DMS 273 (cell line): Measurements from ENCODE around the gene COX4I1.
"Not testable (repeated sequence)": the region's sequence is repeated elsewhere in the genome, so short reads cannot be mapped to it uniquely, and the experiment has no call there.

ENCODE experiments used
- DNase-seq: peaks from one replicate; lab custom pipeline; 2025; ENCODE audit not compliant: unreplicated experiment; lab: John Stamatoyannopoulos, UW

The COX4I1 gene

DNA sequence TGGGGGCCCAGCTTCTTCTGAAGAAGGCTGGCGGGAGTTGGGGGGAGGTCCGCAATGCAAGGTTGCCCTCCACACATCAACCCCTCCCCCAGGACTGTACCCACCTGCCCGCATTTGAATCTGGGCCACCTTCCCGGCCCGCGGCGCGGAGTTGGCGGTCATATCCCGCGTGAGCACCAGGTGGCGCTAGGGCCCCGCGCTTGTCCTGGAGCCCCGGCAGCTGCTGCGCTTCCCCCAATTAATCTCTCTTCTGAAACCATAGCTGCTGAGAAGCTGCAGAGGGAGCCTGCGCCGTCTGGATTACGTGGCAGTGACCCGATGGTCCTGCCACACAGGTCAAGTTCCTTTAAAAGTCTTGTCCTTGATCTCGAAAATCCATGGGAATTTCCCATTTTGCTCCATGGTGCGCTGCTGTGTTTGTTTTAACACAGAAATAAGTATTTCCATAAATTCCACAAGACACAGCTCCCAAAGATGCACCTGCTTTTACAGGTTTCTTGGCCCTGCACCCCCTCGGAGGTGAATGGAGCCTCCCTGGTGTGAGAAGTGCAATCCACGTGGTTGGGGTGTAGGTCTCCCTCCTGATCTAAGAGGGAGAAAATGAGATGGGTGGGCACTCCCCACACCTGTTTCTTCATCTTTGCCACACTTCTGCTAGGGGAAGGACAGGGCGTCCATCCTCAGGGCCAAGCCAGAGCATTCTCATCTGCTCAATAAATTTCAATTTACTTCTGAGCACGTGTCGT lies 22.1 kb downstream of the COX4I1 start:
- peak; percentile 89 for DNase-seq

DNA sequence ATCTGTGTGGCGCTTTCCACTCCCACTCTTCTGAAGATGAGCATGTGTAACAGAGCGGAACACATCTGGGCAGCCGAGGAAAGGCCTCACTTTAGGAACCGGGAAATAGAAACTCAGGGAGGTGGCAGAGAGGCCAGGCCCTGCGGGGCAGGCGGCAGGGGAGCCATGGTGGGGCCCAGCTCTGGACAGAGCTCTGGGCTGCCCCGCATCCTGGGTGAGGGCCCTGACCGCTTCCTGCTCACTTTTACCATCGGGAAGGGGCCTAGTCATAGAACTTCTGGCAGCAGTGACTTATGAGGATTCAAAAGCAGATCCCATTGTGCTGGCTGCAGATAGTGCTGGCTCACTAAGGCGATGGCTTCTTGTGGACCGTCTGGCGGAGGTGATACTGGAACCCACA lies 22.6 kb downstream of the COX4I1 start:
- DNase-seq: no peak

DNA sequence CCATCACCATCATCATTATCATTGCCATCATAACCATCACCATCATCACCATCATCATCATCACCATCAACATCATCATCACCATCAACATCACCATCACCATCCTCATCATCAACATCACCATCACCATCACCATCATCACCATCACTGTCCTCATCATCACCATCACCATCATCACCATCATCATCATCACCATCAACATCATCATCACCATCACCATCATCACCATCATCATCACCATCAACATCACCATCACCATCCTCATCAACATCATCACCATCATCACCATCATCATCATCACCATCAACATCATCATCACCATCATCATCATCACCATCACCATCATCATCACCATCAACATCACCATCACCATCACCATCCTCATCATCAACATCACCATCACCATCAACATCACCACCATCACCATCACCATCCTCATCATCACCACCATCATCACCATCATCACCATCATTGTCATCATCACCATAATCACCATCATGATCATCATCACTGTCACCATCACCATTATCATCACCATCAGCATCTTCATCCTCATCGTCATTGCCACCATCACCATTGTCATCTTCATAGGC lies 23.9 kb downstream of the COX4I1 start:
- no peak for DNase-seq

DNA sequence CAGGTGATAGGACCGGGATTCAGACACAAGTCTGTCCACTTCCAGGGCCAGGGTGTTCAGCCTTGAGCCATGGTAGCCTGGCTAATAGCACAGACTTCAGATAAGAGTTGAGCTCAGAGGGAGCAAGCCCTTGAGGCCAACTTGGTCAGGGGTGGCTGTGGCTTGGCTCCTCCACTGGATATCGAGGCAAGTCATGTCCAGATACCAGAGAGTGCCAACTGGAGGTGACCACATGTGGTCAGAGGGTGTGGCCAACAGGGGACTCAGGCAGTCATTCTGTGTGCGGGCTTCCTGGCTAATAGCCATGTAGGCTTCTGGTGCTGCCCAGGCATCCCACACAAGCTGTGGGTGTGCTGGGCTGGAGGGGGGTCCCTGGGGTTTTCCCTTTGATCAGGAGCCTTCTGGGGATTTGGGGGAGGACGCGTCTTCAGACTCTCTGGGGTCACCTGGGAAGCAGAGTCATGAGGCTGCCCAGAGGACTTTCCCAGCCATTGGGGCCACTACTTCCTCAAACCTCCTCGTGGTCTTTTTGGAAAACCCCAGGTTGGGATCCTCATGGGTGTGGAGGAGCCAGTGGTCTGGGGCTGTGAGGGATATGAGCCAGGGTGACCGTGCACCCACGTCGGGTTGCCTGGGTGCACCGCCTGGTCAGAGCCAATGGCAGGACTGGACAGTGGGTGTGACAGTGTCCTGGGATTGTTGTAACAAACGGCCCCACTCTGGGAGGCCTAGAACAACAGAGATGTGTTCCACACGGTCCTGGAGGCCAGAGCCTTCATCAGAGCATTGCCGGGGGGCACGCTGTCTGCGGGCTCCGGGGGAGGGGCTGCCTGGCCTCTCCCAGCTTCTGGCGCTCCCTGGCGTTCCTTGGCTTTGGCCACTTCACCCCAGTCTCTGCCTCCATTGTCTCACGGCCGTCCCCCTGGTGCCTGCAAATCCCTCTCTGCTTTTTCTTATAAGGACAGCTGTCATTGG lies 25.0 kb downstream of the COX4I1 start:
- no peak for DNase-seq

DNA sequence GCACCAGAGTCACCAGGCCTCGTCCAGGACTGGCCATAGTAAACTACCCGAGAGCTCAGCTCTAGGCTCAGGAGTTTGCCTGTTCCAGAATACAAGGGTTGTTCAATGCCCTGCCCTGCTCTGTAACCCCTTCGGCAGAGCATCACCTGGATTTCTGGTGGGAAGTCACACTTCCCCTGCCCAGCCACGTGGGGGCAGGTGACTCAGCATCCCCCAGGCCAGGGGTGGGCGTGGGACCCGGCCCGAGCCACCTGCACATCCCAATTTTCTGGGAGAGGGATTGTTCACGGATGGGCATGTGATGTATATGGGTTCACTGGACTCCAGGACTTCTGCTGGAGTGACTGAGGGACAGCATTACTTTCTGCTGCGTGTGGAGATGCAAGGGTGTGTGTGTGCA lies 25.8 kb downstream of the COX4I1 start:
- peak; percentile 29 for DNase-seq

DNA sequence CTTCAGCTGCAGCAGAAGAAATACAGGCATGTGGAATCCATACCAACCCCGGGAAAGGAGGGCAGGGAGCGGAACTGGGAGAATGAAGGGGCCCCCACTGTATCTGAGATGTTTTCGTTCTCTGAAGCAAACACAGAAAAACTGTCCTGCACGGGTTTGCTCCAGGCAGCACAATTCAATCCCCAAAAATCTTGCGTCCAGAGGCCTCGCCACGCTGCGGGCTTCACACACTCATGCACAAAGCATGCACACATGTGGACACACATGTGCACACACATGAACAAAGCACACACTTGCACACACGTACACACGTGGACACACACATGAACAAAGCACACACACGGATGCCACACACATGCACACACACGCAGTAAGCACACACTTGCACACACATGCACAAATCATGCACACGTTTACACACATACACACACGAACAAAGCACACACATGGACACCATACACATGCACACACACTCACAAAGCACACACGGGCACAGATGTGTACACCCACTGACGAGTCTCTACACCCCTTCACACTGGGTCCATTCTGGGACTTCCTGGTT lies 27.3 kb downstream of the COX4I1 start:
- no peak for DNase-seq

DNA sequence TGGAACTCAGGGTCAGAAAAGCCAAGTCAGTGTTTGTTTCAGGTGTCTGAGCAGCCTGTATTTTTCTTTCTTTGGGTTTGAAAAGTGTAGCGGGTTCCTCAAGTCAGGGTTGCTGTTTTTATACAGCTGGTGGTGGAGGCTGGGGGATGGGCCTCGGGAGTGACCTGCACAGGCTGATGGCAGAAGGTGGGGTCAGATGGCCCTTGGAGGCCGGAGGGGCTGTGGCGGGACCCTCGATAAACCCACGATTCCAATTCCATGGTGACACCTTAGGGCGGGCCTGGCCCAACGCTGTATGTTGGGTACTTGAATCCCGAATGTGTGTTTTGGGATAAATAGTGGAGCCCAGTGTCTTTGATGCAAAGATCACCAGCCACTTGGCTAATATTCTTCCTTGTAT lies 28.7 kb downstream of the COX4I1 start:
- DNase-seq: no peak

DNA sequence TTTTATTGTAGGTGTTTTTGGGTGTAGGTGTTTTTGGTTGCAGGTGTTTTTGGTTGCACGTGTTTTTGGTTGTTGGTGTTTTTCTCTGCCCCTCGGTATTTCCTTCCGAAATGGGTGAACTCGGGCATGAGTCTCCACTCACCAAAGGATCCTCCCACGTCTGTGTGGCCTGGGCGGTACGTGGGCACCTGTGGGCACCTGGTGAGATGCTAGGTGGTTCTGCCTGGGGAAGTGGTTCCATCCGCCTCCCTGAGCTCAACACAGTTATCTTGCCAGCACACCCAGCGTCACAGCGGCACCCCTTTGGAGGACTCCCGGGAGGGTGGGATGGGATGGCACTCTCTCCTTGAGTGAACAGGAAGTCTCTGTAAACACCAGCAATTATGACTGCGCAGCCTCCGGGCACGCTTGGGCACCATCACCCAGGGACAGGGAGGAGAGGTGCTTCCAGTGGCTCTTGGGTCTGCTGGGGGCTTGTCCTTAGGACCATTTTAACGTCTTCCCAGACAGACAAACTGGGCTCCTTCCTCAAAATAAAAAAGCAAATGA lies 29.8 kb downstream of the COX4I1 start:
- DNase-seq: no peak

DNA sequence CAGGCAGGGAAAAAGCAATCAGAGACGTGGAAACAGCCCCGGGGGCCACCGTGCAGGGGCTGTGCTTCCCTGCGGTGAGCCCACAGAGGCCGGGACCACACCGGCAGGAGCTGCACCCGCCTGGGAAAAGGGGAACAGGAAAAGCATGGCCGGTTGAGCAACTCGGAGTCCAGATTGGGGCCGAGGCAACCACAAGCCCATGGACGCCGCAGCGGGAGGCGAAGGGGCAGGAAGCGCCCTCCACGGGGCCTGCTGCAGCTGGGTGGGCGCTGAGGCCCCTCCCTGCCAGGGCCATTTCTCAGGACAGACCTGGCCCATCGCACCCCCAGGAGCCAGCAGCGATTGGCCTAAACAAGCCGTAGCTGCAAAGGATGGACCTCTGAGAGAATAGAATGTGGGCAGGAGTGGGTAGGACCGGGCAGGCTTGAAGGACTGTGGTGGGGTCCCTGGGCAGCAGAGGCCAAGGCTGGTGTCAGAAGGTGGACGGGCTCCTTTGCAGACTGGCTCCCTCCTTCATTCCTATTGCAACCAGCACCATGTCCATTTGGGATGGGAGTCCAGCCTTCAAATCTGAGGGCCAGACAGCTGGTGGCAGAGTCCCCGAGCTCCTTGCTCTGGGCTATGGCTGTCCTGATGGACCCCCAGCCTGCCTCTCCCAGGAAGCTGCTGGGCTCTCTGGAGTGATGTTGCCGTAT lies 30.4 kb downstream of the COX4I1 start:
- no peak for DNase-seq

DNA sequence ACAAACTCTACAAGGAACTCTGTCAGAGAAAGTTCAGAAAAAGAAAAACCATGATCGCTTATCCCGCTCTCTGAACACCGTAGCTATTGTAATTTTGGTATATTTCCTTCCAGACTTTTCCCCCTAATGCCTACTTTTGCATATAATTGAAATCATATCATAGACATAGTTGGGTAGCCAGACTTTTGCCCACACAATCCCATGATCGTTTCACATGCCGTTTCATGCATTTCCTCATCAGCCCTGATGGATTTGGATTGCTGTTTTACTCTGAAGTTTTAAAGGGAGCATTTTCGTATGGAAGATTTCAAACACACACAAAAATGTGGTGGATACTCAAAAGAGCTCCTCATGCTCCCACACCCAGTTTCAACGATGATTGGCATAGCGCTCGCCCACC lies 31.3 kb downstream of the COX4I1 start:
- no peak for DNase-seq

DNA sequence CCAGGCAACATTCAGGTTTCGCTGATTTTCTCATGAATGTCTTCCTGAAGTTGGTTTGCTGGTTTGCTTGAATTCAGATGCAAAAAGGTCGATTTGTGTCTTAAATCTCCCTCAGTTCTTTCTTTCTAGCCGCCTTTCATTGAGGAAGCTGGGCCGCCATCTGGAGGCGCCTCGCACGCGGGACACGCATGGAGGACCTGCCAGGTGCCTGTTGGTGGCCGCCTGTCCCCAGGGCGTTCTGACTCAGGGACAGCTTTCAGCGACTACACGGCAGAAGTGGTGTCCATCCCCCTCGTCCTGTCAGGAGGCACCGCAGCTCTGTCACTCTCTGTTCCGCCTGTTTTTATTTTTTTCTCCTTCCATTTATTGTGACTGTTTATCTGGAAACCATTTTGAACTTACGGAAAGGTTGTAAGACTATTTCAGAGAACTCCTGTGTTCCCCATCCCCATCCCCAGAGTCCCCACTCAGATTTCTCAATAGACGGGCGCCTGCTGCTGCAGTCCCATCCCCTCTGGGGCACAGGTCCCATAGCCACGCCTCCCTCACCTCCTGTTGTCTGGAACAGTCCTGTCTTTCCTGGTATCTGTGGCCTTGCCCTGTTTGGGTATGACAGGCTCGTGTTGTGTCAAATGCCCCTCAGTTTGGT lies 33.2 kb downstream of the COX4I1 start:
- DNase-seq: no peak

DNA sequence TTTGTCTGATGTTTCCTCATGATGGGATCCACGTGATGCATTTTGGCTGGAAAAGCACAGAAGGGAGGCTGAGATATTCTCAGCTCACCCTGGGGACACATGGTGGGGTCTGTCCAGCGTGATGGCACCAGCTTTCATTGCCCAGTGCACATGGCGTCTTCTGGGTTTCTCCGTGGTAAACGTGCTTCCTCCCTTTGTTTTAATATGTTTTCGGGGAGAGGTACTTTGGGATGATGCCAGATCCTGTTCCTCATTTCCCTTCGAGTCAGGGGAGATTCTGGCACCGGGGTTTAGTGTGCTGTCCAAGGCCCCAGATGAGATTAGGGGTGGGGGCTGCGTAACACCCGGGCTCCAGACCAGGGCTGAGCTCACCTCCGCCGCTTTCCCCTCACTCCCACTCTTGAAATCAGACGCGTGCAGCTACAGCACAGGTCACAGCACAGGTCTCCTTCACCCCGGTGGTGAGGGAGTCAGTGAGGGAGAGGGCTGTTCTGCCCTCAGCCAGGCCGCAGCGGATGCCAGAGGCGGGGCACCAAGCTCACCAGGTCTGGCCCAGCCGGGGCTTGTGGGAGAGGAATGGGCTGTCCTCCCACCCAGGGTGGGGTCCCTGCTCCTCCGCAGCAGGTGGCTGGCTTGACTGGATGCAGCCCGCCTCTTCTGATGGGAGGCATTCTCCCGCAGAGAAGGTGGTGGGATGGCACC lies 33.9 kb downstream of the COX4I1 start:
- no peak for DNase-seq

DNA sequence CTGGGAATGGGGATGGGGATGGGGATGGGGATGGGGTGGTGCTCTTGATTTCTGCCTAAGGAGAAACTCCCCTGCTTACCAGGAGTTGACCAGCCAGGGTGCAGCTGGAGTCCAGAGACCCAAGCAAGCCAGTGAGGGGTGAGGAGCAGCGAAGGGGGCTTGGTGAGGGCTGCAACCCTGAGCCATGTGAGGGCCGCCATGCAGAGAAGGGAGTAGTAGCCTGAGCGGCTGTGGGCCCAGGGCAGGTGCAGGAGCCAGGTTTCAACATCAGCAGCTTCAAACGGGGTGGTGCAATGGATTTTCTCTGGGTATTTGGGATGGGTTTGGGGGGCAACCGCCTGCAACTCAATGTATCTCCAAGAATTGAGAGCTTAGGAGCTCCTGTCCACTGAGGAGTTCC lies 35.2 kb downstream of the COX4I1 start:
- DNase-seq: no peak

DNA sequence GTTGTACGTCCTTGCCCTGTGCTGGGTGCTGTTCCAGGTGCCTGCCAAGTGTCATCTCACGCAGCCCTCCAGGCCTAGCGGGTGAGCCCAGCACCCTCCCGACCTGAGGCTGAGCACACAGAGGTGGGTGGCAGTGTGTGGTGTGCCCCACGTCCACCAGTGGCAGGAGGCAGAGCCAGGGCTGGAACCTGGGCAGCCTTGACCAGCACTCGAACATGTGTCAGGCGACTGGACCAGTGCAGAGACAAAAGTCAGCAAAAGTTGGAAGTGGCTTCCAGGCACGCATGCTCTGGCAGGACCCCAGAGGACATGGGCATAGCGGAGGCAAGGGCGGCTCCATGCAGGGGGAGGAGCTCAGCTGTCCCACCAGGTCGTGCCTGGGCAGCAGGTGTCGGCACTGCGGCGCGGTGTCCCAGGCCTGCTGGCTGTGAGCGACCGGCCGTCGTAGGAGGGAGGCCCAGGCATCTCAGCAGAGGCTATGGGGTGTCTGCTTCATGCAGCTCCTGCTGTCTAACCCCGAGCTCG lies 35.8 kb downstream of the COX4I1 start:
- no peak for DNase-seq

DNA sequence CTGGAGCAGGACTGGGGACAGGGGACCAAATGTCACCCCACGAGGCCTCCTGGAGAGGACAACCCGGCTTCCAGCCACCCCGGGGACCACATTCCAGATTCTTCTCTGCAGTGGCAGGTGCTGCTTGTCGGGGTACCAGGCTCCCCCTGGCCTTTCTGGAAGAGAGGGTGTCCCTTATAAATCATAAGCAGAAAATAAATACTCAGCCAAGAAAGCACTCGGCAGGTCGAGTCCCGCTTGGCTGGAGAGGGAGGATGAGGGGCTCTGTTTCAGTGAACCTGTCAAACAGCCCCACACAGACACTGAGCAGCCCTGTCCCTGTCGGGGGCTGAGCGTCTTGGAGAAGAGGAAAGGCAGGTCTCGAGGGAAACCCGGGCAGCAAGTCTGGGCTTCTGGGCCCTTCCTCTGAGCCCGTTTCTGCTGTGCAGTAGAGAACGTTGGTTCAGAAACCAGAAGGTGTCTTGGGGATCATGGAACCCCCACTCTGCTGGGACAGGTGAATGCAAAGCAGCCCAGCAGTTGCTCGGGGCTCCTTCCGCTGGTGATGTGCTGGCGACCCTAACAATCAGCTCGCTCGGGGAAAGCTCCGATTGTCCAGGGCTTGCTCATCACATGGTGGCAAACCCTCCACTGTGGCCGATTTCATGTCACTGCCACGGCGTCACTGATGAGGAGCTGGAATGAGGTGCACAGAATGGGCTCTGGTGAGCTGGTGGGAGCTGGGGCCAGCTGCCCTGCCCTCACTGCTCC lies 36.6 kb downstream of the COX4I1 start:
- no peak for DNase-seq

DNA sequence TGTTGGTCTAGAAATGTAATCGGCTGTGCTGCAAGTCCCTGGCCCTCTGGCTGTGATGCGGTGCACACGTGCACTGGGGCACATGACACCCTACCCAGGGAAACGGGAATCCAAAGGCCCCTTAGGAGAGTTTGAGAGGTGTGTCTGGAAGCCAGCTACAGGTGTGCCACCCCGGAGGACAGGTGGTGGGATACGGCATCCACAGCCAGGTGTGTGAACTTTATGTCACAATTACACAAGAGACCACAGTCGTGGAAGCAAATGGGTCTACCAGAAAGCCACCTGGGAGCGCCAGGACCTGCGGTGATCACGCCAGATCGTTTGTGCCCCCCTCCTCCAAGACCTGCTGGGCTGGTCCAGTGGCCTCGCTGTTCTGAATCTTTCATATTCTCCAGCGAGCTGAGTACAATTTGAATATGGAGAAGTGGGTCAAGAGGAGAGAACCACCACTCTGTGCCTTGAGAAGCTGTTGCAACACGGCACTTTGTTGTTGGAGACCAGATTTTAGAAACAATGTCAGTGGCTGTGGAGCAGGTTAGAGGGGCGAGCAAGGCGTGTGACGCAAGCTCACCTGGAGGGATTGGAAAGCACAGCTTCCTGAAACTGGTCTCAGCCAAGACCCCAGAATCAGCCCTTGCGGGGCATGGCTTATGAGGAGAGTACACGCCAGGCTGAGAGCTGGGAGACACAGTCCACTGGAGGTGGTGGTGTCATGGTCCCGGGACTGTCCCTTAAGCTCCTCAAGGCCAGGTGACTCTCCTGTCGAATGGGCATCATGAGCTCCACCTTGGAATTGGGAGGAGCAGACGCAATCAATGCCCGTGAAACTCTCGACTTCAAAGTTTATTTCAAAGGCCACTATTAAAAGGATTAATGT lies 37.4 kb downstream of the COX4I1 start:
- no peak for DNase-seq

DNA sequence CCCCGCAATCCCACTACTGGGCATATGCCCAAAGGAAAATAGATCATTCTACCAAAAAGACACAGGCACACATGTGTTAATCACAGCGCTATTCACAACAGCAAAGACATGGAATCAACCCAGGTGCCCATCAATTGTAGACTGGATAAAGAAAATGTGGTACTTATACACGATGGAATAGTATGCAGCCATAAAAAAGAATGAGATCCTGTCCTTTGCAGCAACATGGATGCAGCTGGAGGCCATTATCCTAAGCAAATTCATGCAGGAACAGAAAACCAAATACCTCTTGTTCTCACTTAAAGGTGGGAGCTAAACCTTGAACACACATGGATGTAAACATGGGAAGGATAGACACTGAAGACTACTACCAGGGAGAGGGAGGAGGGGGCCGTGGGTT lies 38.2 kb downstream of the COX4I1 start:
- DNase-seq: not testable (repeated sequence)

DNA sequence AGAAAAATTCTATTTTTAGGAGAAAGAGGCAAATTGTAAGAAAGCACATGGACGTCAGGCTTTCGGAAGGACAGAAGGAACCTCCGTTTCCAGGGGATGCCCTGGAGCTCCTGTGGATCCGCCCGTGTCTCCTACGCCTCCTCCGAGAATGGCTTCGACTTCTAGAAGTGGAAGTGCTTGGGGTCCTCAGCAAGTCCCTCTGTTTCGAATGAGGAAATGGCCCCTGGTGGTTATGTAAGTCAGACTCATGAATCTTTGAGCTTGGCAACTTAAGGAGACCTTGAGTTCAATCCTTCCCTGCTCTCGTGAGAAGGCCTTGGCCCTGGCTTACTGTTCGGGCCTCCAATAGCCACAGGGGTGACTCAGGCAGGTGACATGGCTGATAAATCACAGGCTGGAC lies 38.9 kb downstream of the COX4I1 start:
- DNase-seq: no peak
